Tibial artery (tissue), 4 donors: ENCODE data around the gene CNTNAP2.
"Not testable (repeated sequence)": the region's sequence is repeated elsewhere in the genome, so short reads cannot be mapped to it uniquely, and the experiment has no call there.

Source experiments
- DNase-seq, 2 donors: peaks; one replicate each; pipeline ENCODE4 v3.0.0-alpha.2; 2019
- H3K27ac ChIP-seq, 2 donors: fragments of 200-600 bp; sonication (generic) in 1 of 2; 1 replicate in 1 of 2; 2 replicates in 1 of 2; pipeline ENCODE4 v1.5.1; 2018 to 2019; ENCODE audit warnings: mild to moderate bottlenecking in 1 of 2
- H3K27me3 ChIP-seq, 2 donors: fragments of 200-600 bp; sonication (generic) in 1 of 2; one replicate each; pipeline versions ENCODE4 v1.5.1 to v1.6.0; 2016 to 2019
- H3K36me3 ChIP-seq, 3 donors: fragments of 200-600 bp; sonication (generic) in 2 of 3; one replicate each; pipeline ENCODE4 v1.5.1; 2016 to 2019; ENCODE audit warnings: mild to moderate bottlenecking in 2 of 3
- H3K4me1 ChIP-seq, 4 donors: fragments of 200-600 bp; sonication (generic) in 2 of 4; 1 replicate in 3 of 4; 2 replicates in 1 of 4; pipeline ENCODE4 v1.5.1; 2016 to 2019
- H3K4me3 ChIP-seq, 2 donors: fragments of 200-600 bp; sonication (generic) in 1 of 2; 1 replicate in 1 of 2; 2 replicates in 1 of 2; pipeline ENCODE4 v1.5.1; 2018 to 2019; ENCODE audit warnings: mild to moderate bottlenecking in 2 of 2
- H3K9me3 ChIP-seq, 3 donors: fragments of 200-600 bp; sonication (generic) in 1 of 3; one replicate each; pipeline ENCODE4 v1.5.1; 2016 to 2019
- intact Hi-C: fragments of 100-400 bp; cut with DNase I; formaldehyde crosslinking; loops from one replicate; pipeline ENCODE4 v1.15.0; 2023; ENCODE audit warnings: low total_unique reads
- TF ChIP-seq, protein P1 (sequence below), 2 experiments: fragments of 200-600 bp in 1 of 2; fragments of 450-650 bp in 1 of 2; IDR thresholded peaks; one replicate each; pipeline ENCODE4 v1.5.1; 2017 to 2019; ENCODE audit warnings: antibody characterized with exemption in 2 of 2, mild to moderate bottlenecking in 1 of 2, moderate library complexity in 1 of 2

CNTNAP2 gene

DNA sequence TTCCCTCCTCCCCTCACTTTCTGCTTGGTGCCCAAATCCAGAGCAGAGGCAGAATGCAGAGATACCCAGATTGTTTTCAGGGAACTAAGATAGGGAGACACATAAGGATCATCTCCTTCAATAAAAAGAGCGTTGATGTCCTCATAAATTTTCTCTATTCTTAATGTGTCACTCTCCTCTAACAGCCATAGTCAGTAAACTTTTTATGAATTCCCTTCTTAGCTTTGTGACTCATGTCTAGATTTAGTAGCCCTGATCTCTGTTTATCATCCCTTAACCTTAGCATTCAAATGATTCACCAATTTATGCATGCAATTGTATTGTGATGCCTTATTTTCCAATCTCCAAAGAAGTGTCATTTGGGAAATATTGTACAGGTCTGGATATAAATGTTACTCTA lies 1478.4 kb downstream of the CNTNAP2 start:
- H3K9me3 ChIP-seq: no peaks in the 10 kb centered on the region
- H3K36me3 ChIP-seq: no peaks in the 10 kb centered on the region
- H3K27me3 ChIP-seq: no peaks in the 10 kb centered on the region
- H3K27ac ChIP-seq: no peak overlapping the region
- TF ChIP-seq, protein P1, sequence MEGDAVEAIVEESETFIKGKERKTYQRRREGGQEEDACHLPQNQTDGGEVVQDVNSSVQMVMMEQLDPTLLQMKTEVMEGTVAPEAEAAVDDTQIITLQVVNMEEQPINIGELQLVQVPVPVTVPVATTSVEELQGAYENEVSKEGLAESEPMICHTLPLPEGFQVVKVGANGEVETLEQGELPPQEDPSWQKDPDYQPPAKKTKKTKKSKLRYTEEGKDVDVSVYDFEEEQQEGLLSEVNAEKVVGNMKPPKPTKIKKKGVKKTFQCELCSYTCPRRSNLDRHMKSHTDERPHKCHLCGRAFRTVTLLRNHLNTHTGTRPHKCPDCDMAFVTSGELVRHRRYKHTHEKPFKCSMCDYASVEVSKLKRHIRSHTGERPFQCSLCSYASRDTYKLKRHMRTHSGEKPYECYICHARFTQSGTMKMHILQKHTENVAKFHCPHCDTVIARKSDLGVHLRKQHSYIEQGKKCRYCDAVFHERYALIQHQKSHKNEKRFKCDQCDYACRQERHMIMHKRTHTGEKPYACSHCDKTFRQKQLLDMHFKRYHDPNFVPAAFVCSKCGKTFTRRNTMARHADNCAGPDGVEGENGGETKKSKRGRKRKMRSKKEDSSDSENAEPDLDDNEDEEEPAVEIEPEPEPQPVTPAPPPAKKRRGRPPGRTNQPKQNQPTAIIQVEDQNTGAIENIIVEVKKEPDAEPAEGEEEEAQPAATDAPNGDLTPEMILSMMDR (IDR thresholded peaks at IDR 0.05): no peak
- no peak for DNase-seq
- H3K4me3 ChIP-seq: no peak overlapping the region
- intact Hi-C loops: no loop called here
- no peaks in the 10 kb centered on the region for H3K4me1 ChIP-seq

DNA sequence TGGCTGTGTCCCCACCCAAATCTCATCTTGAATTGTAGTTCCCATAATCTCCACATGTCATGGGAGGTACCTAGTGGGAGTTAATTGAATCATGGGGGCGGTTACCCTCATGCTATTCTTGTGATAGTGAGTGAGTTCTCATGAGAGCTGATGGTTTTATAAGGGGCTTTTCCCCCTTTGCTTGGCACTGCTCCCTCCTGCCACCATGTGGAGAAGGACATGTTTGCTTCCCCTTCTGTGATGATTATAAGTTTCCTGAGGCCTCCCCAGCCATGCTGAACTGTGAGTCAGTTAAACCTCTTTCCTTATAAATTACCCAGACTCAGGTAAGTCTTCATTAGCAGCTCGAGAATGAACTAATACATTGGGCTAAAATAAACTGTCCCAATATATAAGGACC lies 1482.1 kb downstream of the CNTNAP2 start:
- H3K9me3 ChIP-seq, H3K27ac ChIP-seq, H3K4me3 ChIP-seq, H3K27me3 ChIP-seq, DNase-seq, intact Hi-C loops, H3K36me3 ChIP-seq, H3K4me1 ChIP-seq: not testable (repeated sequence)

DNA sequence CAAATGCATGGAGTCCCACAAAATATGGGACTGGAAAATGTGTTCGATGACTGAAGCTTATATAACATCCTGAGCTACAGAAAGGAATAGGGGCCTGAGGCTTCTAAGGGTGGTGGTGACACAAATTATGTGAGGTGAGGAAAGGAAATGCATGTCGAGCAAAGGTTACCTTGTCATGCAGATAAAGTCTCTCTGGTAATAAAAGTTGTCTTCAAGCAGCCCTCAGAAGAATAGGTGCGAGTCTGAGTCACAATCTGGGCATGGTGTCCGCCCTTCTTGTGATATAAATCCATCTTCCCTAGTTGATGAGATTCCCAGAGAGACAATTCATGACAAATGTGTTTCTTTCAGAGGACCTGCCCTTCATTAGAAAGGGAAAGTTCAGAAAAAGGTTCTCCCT lies 1488.7 kb downstream of the CNTNAP2 start:
- H3K36me3 ChIP-seq: no peaks in the 10 kb centered on the region
- no peak overlapping the region for H3K4me3 ChIP-seq

DNA sequence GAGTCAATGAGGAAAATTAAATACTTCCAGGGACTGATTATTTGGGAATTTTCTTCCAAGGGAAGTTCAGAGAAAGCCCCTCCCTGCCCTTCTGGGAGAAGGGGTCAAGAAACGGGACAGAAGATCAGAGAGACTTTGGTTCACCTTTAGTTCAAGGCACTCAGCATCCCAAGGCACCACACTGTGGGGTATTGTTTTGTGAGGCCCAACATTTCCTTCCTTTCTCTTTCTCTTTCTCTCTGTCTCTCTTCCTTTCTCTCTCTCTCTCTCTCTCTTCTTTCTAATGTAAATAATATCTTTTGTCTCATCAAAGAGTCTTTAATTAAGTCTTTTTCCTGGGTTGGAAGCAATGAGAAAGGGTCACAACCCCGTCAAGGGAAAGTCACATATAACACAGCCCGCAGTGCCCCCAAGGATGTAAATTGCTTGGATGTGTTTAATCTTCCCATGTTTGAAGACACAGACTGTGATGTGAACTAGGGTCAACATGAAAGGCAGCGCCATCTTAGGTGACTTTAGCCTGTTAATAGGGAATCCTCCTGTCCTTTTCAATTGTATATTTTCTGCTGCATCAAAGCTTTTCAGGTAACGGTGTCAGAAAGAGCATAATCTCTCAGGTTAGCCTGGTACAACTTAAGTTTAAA lies 1490.7 kb downstream of the CNTNAP2 start:
- no peak for DNase-seq
- H3K4me3 ChIP-seq: no peak overlapping the region
- no peaks in the 10 kb centered on the region for H3K4me1 ChIP-seq
- no peaks in the 10 kb centered on the region for H3K27me3 ChIP-seq
- no peaks in the 10 kb centered on the region for H3K9me3 ChIP-seq
- H3K36me3 ChIP-seq: no peaks in the 10 kb centered on the region
- intact Hi-C loops: no loop called here
- H3K27ac ChIP-seq: no peak overlapping the region
- TF ChIP-seq, protein P1 (IDR thresholded peaks at IDR 0.05): no peak

More for the DNA sequence above, 1488.7 kb downstream of the CNTNAP2 start:
- H3K27me3 ChIP-seq: no peaks in the 10 kb centered on the region
- no peaks in the 10 kb centered on the region for H3K4me1 ChIP-seq
- intact Hi-C loops: no loop called here
- no peaks in the 10 kb centered on the region for H3K9me3 ChIP-seq
- no peak for DNase-seq
- H3K27ac ChIP-seq: no peak overlapping the region
- TF ChIP-seq, protein P1 (IDR thresholded peaks at IDR 0.05): no peak

DNA sequence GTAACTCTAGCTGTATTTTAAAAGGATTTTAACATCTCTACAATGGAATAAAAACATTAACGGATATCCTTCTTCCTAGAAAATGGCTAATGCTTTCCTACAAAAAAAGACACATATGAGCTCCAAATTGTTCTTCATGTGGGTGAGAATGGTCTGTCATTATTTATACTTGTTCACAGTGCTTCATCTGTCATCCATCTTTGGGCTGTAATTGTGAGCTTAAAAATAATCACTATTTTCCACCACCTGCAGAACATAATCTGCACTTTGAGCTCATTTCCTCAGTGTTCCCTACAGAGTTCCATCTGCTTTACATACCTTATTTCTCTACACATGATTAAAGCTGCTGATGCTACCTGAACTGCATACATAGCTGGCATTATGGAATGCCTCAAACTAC lies 1494.8 kb downstream of the CNTNAP2 start:
- TF ChIP-seq, protein P1 (IDR thresholded peaks at IDR 0.05): no peak

DNA sequence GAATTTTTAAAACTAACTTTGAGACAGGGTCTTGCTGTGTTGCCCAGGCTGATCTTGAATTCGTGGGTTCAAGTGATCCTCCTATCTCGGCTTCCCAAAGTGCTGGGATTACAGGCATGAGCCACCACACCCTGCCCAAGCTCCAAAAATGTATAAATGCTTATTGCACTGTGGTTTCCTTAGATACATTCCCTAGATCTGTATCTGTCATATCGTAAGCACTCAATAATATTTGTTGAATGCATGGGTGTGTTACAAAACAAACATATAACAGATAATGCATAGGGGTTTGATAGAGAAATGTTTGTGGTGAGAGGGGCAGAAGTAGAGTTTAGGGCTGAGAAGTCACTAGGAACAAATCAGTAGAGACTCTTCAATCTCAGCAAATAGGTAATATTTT lies 1518.7 kb downstream of the CNTNAP2 start:
- Histone ChIP-seq H3K27ac (no peak overlapping the region), H3K27me3 (no peaks in the 10 kb centered on the region), H3K36me3 (no peaks in the 10 kb centered on the region), H3K4me3 (no peak overlapping the region), H3K9me3 (no peaks in the 10 kb centered on the region), H3K4me1 (no peaks in the 10 kb centered on the region)
- intact Hi-C loops: no loop called here
- DNase-seq: no peak
- TF ChIP-seq, protein P1 (IDR thresholded peaks at IDR 0.05): no peak

More for the DNA sequence above, 1494.8 kb downstream of the CNTNAP2 start:
- Histone ChIP-seq H3K4me1 (no peaks in the 10 kb centered on the region), H3K4me3 (no peak overlapping the region), H3K9me3 (no peaks in the 10 kb centered on the region), H3K27ac (no peak overlapping the region), H3K36me3 (no peaks in the 10 kb centered on the region), H3K27me3 (no peaks in the 10 kb centered on the region)
- intact Hi-C loops: no loop called here
- DNase-seq: no peak
